CD4-positive, alpha-beta T cell treated with Interleukin-6 for 4 hours (primary cell): ENCODE results near the gene GIMAP6.

Source experiments
- DNase-seq: peaks from one replicate; pipeline ENCODE4 v3.0.0-alpha.2; 2020; ENCODE audit warnings: mixed read lengths

The GIMAP6 gene

DNA sequence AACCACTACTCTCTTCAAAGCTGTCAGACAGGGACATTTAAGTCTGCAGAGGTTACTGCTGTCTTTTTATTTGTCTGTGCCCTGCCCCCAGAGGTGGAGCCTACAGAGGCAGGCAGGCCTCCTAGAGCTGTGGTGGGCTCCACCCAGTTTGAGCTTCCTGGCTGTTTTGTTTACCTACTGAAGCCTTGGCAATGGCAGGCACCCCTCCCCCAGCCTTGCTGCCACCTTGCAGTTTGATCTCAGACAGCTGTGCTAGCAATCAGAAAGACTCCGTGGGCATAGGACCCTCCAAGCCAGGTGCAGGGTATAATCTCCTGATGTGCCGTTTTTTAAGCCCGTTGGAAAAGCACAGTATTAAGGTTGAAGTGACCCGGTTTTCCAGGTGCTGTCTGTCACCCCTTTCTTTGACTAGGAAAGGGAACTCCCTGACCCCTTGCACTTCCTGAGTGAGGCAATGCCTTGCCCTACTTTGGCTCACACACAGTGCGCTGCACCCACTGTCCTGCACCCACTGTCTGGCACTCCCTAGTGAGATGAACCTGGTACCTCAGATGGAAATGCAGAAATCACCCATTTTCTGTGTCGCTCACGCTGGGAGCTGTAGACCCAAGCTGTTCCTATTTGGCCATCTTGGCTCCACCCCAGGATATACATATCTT lies 52.1 kb downstream of the GIMAP6 start:
- peak; percentile 26 for DNase-seq
